Activated B cell treated with CpG ODN at 0.5 μM for 24 hours (primary cell): ENCODE results near the gene SFRP4. TPM values are rescaled to one million over a fixed set of nuclear protein-coding genes. Genes with fewer than 3 reads are reported as not detected.

Experiments
- ATAC-seq: fragments of 200-7000 bp; cut with Tn5 transposase; one replicate; pipeline ENCODE4 v1.10.0; 2021; ENCODE audit warnings: low read depth, mild to moderate bottlenecking, moderate library complexity
- CTCF ChIA-PET: fragments of 350-600 bp; sonication (Branson Sonifier 250); formaldehyde crosslinking; loops from one replicate; lab custom pipeline; 2021; ENCODE audit warnings: antibody characterized with exemption; lab: Charles Lee
- POLR2A ChIA-PET: fragments of 350-600 bp; sonication (Branson Sonifier 250); formaldehyde crosslinking; loops from one replicate; lab custom pipeline; 2021; ENCODE audit warnings: antibody characterized with exemption; lab: Charles Lee
- DNase-seq: peaks from one replicate; pipeline ENCODE4 v3.0.0; 2022
- H3K27ac Mint-ChIP-seq: one replicate; pipeline ENCODE4 v1.8.0; 2020; ENCODE audit warnings: mixed read lengths
- H3K27me3 Mint-ChIP-seq: one replicate; pipeline ENCODE4 v1.8.0; 2021; ENCODE audit warnings: mixed read lengths
- H3K36me3 Mint-ChIP-seq: one replicate; pipeline ENCODE4 v1.8.0; 2021; ENCODE audit warnings: low read depth, mixed read lengths
- H3K4me1 Mint-ChIP-seq: one replicate; pipeline ENCODE4 v1.8.0; 2021; ENCODE audit warnings: mixed read lengths
- H3K4me3 Mint-ChIP-seq: one replicate; pipeline ENCODE4 v1.8.0; 2020; ENCODE audit warnings: mild to moderate bottlenecking, mixed read lengths
- H3K9me3 Mint-ChIP-seq: one replicate; pipeline ENCODE4 v1.8.0; 2020; ENCODE audit warnings: mixed read lengths
- intact Hi-C: fragments of 100-400 bp; cut with micrococcal nuclease; formaldehyde crosslinking; loops from one replicate; pipeline ENCODE4 v1.15.1; 2024
- total RNA-seq: library from RNA; stranded (reverse); gene quantifications from 2 replicates; pipeline ENCODE4 v1.2.3, GENCODE V29; 2022
- TF ChIP-seq, protein P1 (sequence below): fragments of 200-600 bp; IDR thresholded peaks from one replicate; pipeline ENCODE4 v1.8.0; 2022; ENCODE audit warnings: antibody characterized with exemption, mild to moderate bottlenecking

SFRP4 gene
- total RNA-seq, 1 donor from 2014 or later: not detected

DNA sequence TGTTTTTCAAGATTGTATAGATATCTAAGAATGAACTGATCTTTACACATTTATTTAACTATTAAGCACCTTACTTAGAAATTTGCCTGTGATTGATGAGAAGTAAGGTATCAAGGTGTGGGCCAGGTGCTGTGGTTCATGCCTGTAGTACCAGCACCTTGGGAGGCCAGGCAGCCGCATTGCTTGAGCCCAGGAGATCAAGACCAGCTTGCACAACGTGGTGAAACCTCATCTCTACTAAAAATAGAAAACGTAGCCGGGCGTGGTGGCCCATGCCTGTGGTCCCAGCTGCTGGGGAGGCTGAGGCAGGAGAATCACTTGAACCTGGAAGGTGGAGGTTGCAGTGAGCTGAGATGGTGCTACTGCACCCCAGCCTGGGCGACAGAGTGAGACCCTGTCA, 34.5 kb downstream of the SFRP4 start:
- TF ChIP-seq, protein P1, sequence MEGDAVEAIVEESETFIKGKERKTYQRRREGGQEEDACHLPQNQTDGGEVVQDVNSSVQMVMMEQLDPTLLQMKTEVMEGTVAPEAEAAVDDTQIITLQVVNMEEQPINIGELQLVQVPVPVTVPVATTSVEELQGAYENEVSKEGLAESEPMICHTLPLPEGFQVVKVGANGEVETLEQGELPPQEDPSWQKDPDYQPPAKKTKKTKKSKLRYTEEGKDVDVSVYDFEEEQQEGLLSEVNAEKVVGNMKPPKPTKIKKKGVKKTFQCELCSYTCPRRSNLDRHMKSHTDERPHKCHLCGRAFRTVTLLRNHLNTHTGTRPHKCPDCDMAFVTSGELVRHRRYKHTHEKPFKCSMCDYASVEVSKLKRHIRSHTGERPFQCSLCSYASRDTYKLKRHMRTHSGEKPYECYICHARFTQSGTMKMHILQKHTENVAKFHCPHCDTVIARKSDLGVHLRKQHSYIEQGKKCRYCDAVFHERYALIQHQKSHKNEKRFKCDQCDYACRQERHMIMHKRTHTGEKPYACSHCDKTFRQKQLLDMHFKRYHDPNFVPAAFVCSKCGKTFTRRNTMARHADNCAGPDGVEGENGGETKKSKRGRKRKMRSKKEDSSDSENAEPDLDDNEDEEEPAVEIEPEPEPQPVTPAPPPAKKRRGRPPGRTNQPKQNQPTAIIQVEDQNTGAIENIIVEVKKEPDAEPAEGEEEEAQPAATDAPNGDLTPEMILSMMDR: no peak
- POLR2A ChIA-PET: no interaction called here
- Mint-ChIP-seq H3K4me1 (no peaks in the 10 kb centered on the region), H3K36me3 (no peaks in the 10 kb centered on the region), H3K27ac (no peak overlapping the region), H3K27me3 (peaks cover 7% of the 10 kb centered on the region), H3K9me3 (peaks cover 6% of the 10 kb centered on the region), H3K4me3 (no peak overlapping the region)
- no peak for DNase-seq
- no peak for ATAC-seq
- intact Hi-C loops: no loop called here
- CTCF ChIA-PET: no interaction called here

Other genes starting within 250 kb of the SFRP4 start
- gene GPR141, start 233.1 kb downstream of the SFRP4 start, total RNA-seq: not detected in 2 replicates
- not detected in 2 replicates for gene NME8, start 68.2 kb downstream of the SFRP4 start, total RNA-seq
- gene EPDR1, start 3.8 kb upstream of the SFRP4 start, total RNA-seq: 0.22 and 0.69 TPM in 2 replicates